Measurements from ENCODE around the gene SMKR1.
"Not testable (repeated sequence)": the region's sequence is repeated elsewhere in the genome, so short reads cannot be mapped to it uniquely, and the experiment has no call there.

Gene SMKR1

GRCh38 chr7:129531721-129532120 lies 29.4 kb downstream of the SMKR1 start:
- H3K9ac ChIP-seq (ENCODE audit: low read depth, low read length) = no peak overlapping the region
- H3K27me3 ChIP-seq (ENCODE audit: control insufficient read depth, insufficient read depth, low read length) = no peaks in the 10 kb centered on the region
- peaks cover 6% of the 10 kb centered on the region for H3K4me1 ChIP-seq (ENCODE audit: control insufficient read depth, insufficient read depth, low read length)
- no peaks in the 10 kb centered on the region for H3K36me3 ChIP-seq (ENCODE audit: control insufficient read depth, insufficient read depth, low read length)
- H3K9me3 ChIP-seq (ENCODE audit: control insufficient read depth, insufficient read depth, low read length) = no peaks in the 10 kb centered on the region
- H3K4me3 ChIP-seq (ENCODE audit: low read depth, low read length) = no peak overlapping the region

GRCh38 chr7:129532375-129532774 lies 30.0 kb downstream of the SMKR1 start:
- H3K4me1 ChIP-seq (ENCODE audit: control insufficient read depth, insufficient read depth, low read length) = peaks cover 6% of the 10 kb centered on the region
- no peaks in the 10 kb centered on the region for H3K9me3 ChIP-seq (ENCODE audit: control insufficient read depth, insufficient read depth, low read length)
- no peaks in the 10 kb centered on the region for H3K27me3 ChIP-seq (ENCODE audit: control insufficient read depth, insufficient read depth, low read length)
- no peaks in the 10 kb centered on the region for H3K36me3 ChIP-seq (ENCODE audit: control insufficient read depth, insufficient read depth, low read length)
- no peak overlapping the region for H3K9ac ChIP-seq (ENCODE audit: low read depth, low read length)
- H3K4me3 ChIP-seq (ENCODE audit: low read depth, low read length) = no peak overlapping the region

GRCh38 chr7:129534558-129535274 lies 32.4 kb downstream of the SMKR1 start:
- not testable (repeated sequence) for H3K36me3 ChIP-seq (ENCODE audit: control insufficient read depth, insufficient read depth, low read length); H3K9ac ChIP-seq (ENCODE audit: low read depth, low read length); H3K9me3 ChIP-seq (ENCODE audit: control insufficient read depth, insufficient read depth, low read length)

GRCh38 chr7:129535896-129536295 lies 33.6 kb downstream of the SMKR1 start:
- Histone ChIP-seq H3K9ac (ENCODE audit: low read depth, low read length) (no peak overlapping the region), H3K4me3 (ENCODE audit: low read depth, low read length) (no peak overlapping the region), H3K27me3 (ENCODE audit: control insufficient read depth, insufficient read depth, low read length) (no peaks in the 10 kb centered on the region), H3K4me1 (ENCODE audit: control insufficient read depth, insufficient read depth, low read length) (peaks cover 6% of the 10 kb centered on the region), H3K9me3 (ENCODE audit: control insufficient read depth, insufficient read depth, low read length) (no peaks in the 10 kb centered on the region), H3K36me3 (ENCODE audit: control insufficient read depth, insufficient read depth, low read length) (no peaks in the 10 kb centered on the region)

More at GRCh38 chr7:129534558-129535274, 32.4 kb downstream of the SMKR1 start:
- not testable (repeated sequence) for H3K27me3 ChIP-seq (ENCODE audit: control insufficient read depth, insufficient read depth, low read length); H3K4me3 ChIP-seq (ENCODE audit: low read depth, low read length); H3K4me1 ChIP-seq (ENCODE audit: control insufficient read depth, insufficient read depth, low read length)

- no peak overlapping the region for H3K9ac ChIP-seq (ENCODE audit: low read depth, low read length)
These were observed 34.0 kb downstream of the SMKR1 start for GRCh38 chr7:129536323-129536722.

GRCh38 chr7:129538790-129539189 lies 36.5 kb downstream of the SMKR1 start:
- Histone ChIP-seq H3K9me3 (ENCODE audit: control insufficient read depth, insufficient read depth, low read length) (no peaks in the 10 kb centered on the region), H3K4me1 (ENCODE audit: control insufficient read depth, insufficient read depth, low read length) (no peaks in the 10 kb centered on the region), H3K4me3 (ENCODE audit: low read depth, low read length) (no peak overlapping the region), H3K36me3 (ENCODE audit: control insufficient read depth, insufficient read depth, low read length) (no peaks in the 10 kb centered on the region), H3K27me3 (ENCODE audit: control insufficient read depth, insufficient read depth, low read length) (no peaks in the 10 kb centered on the region), H3K9ac (ENCODE audit: low read depth, low read length) (no peak overlapping the region)

More at GRCh38 chr7:129536323-129536722, 34.0 kb downstream of the SMKR1 start:
- Histone ChIP-seq H3K4me1 (ENCODE audit: control insufficient read depth, insufficient read depth, low read length) (peaks cover 6% of the 10 kb centered on the region), H3K27me3 (ENCODE audit: control insufficient read depth, insufficient read depth, low read length) (no peaks in the 10 kb centered on the region), H3K4me3 (ENCODE audit: low read depth, low read length) (no peak overlapping the region), H3K9me3 (ENCODE audit: control insufficient read depth, insufficient read depth, low read length) (no peaks in the 10 kb centered on the region), H3K36me3 (ENCODE audit: control insufficient read depth, insufficient read depth, low read length) (no peaks in the 10 kb centered on the region)

GRCh38 chr7:129540340-129540739 lies 38.0 kb downstream of the SMKR1 start:
- Histone ChIP-seq H3K27me3 (ENCODE audit: control insufficient read depth, insufficient read depth, low read length) (no peaks in the 10 kb centered on the region), H3K4me1 (ENCODE audit: control insufficient read depth, insufficient read depth, low read length) (no peaks in the 10 kb centered on the region), H3K36me3 (ENCODE audit: control insufficient read depth, insufficient read depth, low read length) (no peaks in the 10 kb centered on the region)

GRCh38 chr7:129544700-129545099 lies 42.4 kb downstream of the SMKR1 start:
- no peaks in the 10 kb centered on the region for H3K4me1 ChIP-seq (ENCODE audit: control insufficient read depth, insufficient read depth, low read length)
- no peaks in the 10 kb centered on the region for H3K27me3 ChIP-seq (ENCODE audit: control insufficient read depth, insufficient read depth, low read length)
- H3K9me3 ChIP-seq (ENCODE audit: control insufficient read depth, insufficient read depth, low read length) = no peaks in the 10 kb centered on the region
- H3K4me3 ChIP-seq (ENCODE audit: low read depth, low read length) = no peak overlapping the region
- no peaks in the 10 kb centered on the region for H3K36me3 ChIP-seq (ENCODE audit: control insufficient read depth, insufficient read depth, low read length)
- H3K9ac ChIP-seq (ENCODE audit: low read depth, low read length) = no peak overlapping the region

More at GRCh38 chr7:129540340-129540739, 38.0 kb downstream of the SMKR1 start:
- Histone ChIP-seq H3K9ac (ENCODE audit: low read depth, low read length) (no peak overlapping the region), H3K4me3 (ENCODE audit: low read depth, low read length) (no peak overlapping the region), H3K9me3 (ENCODE audit: control insufficient read depth, insufficient read depth, low read length) (no peaks in the 10 kb centered on the region)

- no peaks in the 10 kb centered on the region for H3K4me1 ChIP-seq (ENCODE audit: control insufficient read depth, insufficient read depth, low read length)
- no peaks in the 10 kb centered on the region for H3K9me3 ChIP-seq (ENCODE audit: control insufficient read depth, insufficient read depth, low read length)
- no peak overlapping the region for H3K9ac ChIP-seq (ENCODE audit: low read depth, low read length)
- H3K36me3 ChIP-seq (ENCODE audit: control insufficient read depth, insufficient read depth, low read length) = no peaks in the 10 kb centered on the region
- no peak overlapping the region for H3K4me3 ChIP-seq (ENCODE audit: low read depth, low read length)
- H3K27me3 ChIP-seq (ENCODE audit: control insufficient read depth, insufficient read depth, low read length) = no peaks in the 10 kb centered on the region
These were observed 48.5 kb downstream of the SMKR1 start for GRCh38 chr7:129550693-129551360.

GRCh38 chr7:129553899-129554461 lies 51.6 kb downstream of the SMKR1 start:
- Histone ChIP-seq H3K9ac (ENCODE audit: low read depth, low read length) (no peak overlapping the region), H3K36me3 (ENCODE audit: control insufficient read depth, insufficient read depth, low read length) (no peaks in the 10 kb centered on the region), H3K27me3 (ENCODE audit: control insufficient read depth, insufficient read depth, low read length) (peaks cover 7% of the 10 kb centered on the region), H3K4me1 (ENCODE audit: control insufficient read depth, insufficient read depth, low read length) (peaks cover 10% of the 10 kb centered on the region), H3K4me3 (ENCODE audit: low read depth, low read length) (no peak overlapping the region), H3K9me3 (ENCODE audit: control insufficient read depth, insufficient read depth, low read length) (no peaks in the 10 kb centered on the region)

- H3K9me3 ChIP-seq (ENCODE audit: control insufficient read depth, insufficient read depth, low read length) = no peaks in the 10 kb centered on the region
- H3K27me3 ChIP-seq (ENCODE audit: control insufficient read depth, insufficient read depth, low read length) = peaks cover 7% of the 10 kb centered on the region
- peaks cover 14% of the 10 kb centered on the region for H3K4me1 ChIP-seq (ENCODE audit: control insufficient read depth, insufficient read depth, low read length)
- no peak overlapping the region for H3K9ac ChIP-seq (ENCODE audit: low read depth, low read length)
- no peaks in the 10 kb centered on the region for H3K36me3 ChIP-seq (ENCODE audit: control insufficient read depth, insufficient read depth, low read length)
- H3K4me3 ChIP-seq (ENCODE audit: low read depth, low read length) = no peak overlapping the region
These were observed 54.3 kb downstream of the SMKR1 start for GRCh38 chr7:129556607-129557133.
